ACHN (cell line): ENCODE measurements around the gene TMEM141.
"Not testable (repeated sequence)": the region's sequence is repeated elsewhere in the genome, so short reads cannot be mapped to it uniquely, and the experiment has no call there.

Experiments
- DNase-seq: peaks from one replicate; pipeline ENCODE4 v3.0.0-alpha.2; 2015
- in situ Hi-C: cut with HindIII; loops from 2 replicates; pipeline ENCODE4 v1.10.0; 2017; ENCODE audit warnings: low sequenced_read_pairs, low pct_ligation_motif_present, low pct_unique_long_range_greater_than_20kb

Gene TMEM141

DNA sequence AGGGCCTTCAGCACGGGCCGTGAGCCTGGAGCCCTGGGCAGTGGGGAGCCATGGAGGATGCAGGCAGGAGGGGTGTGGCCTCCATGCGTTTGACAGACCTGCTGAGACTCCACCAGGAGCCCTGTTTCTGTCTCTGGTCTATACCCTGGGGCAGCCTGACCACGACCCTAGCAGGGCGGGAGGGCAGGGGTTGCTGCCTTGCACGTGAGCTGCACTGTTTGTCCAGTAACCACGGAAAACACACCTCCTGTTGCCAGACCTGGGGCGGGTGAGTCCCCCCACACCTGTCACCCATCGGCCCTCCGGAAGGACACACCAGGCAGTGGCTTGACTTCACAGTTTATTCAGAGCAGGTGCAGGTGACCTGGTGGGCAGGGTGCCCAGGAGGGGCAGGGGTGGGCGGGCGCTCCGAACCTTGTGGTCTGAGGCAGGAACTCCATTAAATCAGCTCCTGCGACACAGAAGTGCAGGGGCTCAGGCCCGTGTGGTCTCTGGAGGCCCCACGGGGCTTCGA, 37.0 kb upstream of the TMEM141 start:
- in situ Hi-C loops = no loop called here
- DNase-seq = no peak

DNA sequence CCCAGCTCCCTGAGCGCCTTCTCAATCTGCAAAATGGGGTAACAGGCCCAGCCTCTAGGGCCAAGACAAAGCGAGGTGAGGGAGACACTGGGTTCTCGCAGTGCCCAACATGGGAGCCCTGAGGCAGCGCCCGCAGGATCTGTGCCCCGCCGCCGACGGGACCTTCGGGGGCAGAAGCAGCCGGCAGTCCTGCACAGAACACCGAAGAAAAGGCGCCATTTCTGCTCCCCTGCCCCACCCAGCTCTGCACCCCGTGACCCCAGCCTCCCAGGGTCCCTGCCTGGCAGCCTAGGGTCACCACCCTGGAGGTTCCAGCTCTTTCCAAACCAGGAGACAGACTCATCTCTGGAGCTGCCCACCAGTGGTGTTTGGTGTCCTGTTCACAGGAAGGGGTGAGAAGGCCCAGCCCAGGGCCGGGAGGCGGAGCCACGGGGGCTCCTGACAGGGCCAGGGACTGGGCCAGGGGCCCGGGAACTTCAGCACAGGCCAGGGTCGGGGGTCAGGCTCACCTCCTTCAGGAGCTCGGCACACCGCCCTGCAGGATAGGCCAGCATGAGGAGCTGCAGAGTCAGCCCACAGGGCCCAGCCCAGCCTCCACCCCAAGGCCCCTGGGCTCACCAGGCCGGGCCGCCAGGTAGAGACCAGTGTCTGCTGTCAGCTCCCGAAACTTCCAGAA, 36.4 kb upstream of the TMEM141 start:
- in situ Hi-C loops = no loop called here
- DNase-seq = no peak

DNA sequence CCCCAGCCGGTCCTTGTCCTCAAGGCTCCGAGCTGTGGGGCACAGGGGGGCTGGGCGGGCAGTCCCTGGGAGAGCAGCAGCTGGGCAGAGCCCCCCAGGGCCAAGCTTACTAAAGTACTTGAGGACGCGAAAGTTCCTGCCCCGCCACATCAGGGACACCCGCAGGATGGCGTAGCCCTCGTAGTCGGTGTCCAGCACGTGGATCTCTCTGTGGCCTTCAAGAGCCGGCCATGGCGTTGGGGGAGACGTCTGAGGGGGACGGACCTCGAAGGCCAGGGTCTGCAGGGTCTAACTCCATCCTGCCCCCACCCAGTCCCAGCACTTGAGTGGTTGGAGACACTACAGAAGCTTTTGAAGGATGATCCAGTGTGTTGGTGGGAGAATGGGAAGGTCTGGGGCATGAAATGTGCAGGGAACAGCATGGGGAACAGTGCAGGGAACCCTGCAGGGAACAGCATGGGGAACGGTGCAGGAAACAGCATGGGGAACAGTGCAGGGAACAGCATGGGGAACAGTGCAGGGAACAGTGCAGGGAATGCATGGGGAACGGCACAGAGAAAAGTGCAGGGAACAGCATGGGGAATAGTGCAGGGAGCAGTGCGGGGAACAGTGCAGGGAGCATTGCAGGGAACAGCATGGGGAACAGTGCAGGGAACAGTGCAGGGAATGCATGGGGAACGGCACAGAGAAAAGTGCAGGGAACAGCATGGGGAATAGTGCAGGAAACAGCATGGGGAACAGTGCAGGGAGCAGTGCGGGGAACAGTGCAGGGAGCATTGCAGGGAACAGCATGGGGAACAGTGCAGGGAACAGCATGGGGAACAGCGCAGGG, 35.6 kb upstream of the TMEM141 start:
- DNase-seq, in situ Hi-C loops: not testable (repeated sequence)

DNA sequence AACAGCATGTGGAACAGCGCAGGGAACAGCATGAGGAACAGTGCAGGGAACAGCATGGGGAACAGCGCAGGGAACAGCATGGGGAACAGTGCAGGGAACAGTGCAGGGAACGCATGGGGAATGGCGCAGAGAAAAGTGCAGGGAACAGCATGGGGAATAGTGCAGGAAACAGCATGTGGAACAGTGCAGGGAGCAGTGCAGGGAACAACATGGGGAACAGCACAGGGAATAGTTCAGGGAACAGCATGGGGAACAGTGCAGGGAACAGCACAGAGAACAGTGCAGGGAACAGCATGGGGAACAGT, 35.1 kb upstream of the TMEM141 start:
- in situ Hi-C loops = no loop called here
- no peak for DNase-seq

DNA sequence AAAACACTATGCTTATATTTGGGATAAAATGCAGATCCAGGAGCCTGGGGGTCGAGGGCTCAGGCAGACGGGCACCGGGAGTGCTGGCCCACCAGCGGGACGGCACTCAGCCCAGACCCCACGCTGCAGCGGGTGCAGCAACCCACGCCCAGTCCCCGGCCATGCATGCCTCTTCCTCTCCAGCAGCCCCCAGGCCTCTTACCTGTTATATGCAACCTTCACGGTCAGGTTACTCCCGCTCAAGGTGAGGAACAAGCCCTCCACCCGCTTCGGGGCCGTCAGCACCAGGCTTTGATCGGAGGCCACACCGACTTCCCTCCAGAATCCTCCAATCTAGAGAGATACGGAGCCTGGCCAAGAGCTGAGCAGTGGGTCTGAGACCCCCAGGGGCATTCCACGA, 34.3 kb upstream of the TMEM141 start:
- no peak for DNase-seq
- in situ Hi-C loops = no loop called here

DNA sequence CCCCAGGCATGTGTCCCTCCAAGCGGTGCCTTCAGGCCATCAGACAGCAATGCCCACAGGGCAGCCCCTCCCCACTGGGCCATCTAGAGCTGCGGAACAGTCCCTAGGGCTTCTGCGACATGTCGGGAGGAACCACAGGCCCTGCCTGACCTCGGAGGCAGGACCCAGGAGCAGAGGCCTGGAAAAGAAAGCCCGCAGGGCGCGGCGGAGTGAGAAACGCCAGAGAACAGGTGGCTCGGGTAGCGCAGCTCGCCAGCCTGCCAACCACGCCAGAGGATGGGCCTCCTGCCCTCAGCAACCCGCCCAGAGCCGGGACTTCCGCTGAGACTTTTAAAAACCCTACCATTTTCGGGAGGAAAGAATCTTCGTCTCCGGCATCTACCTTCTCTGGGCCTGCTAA, 33.8 kb upstream of the TMEM141 start:
- in situ Hi-C loops = no loop called here
- DNase-seq = no peak

DNA sequence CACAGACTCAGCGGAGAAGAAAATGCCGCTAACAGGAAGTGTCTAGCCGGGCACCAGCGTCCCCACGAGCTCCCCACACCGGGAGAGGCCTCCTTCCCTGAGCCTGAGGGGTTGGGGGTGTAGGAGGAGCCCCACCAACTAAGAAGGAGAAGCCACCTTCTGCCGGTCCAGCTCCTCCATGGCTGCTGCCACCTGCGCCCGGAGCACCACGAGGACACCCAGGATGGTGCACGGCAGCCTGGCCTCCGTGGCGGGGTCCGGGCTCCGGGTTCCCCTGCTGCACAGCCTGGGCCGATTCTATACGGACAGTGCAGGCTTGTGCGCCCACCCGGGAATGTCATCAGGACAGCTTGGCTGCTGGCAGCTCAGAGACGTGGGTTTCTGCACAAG, 33.4 kb upstream of the TMEM141 start:
- in situ Hi-C loops = no loop called here
- no peak for DNase-seq

DNA sequence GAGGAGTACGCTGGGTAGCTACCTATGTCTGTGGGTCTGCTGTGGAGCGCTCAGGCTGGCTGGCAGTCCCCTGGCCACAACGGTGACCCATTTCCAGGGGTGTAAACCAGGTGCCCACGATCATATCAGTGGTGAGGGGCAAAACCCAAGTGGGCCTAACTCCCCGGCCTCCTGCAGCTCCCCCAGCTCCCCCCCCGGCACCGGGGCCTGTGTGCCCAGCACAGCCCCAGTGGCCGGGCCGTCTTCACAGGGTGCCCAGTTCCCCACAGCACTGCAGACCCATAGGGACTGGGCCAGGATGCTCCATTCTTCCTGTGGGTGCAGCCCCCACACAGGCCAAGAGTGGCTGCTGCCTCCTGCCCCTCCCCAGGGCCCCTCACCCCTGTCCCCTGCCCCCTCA, 32.1 kb upstream of the TMEM141 start:
- no peak for DNase-seq
- in situ Hi-C loops = no loop called here

DNA sequence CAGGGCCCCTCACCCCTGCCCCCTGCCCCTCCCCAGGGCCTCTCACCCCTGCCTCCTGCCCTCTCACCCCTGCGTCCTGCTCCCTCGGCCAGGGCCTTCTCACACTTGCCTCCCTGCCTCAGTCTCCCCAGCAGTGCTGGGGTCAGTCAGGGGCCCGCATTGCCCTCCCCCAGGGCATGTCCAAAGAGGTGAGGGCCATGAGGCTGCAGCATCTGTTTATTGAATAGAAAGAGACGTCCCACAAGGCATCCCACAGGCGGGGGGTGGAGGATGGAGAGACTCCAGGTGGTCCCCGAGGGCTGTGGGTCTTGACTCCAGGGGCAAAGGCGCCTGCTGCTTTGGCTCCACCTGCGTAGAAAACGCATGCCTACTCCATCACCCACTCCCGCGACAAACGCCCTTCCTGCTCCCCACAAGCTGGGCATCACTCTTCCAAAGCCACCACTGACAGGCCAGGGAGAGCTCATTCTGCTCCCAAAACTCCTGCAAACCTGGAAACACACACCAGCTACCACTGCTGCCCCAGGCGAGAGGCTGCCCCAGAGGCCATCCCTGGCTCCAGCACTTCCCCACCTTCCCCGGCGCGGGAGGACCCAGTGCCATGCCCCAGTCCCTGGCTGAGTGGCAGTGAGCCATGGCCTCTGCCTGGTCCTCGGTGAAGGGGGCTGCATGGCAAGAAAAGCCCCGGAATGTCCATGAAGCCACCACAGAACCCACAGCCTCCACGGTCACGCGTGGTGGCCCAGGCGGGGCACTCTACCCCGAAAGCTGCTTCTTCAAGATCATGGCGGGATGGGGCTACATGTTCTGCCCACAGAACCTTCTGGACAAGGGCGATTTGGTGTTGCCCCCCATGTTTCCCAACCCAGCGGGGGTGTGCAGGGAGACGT, 31.5 kb upstream of the TMEM141 start:
- DNase-seq = no peak
- in situ Hi-C loops = no loop called here

DNA sequence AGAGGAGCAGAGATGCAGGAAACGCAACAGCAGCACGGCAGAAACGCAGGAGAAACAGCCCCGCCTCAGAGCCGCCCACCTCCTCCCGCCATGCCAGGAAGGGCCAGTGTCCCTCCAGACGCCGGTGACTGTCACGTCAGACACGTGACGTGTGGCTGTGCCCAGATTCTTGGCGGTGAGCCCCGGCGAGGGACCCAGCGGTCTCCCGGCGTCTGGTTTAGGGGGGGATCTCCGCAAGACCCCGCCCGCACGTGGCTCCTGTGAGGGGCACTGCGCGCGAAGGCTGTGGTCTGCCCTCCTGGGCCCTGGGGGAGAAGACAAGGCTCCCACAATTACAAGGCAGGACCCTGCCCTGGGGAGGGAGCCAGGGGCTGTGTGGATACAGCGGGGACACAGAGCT, 30.7 kb upstream of the TMEM141 start:
- DNase-seq = no peak
- in situ Hi-C loops = no loop called here

DNA sequence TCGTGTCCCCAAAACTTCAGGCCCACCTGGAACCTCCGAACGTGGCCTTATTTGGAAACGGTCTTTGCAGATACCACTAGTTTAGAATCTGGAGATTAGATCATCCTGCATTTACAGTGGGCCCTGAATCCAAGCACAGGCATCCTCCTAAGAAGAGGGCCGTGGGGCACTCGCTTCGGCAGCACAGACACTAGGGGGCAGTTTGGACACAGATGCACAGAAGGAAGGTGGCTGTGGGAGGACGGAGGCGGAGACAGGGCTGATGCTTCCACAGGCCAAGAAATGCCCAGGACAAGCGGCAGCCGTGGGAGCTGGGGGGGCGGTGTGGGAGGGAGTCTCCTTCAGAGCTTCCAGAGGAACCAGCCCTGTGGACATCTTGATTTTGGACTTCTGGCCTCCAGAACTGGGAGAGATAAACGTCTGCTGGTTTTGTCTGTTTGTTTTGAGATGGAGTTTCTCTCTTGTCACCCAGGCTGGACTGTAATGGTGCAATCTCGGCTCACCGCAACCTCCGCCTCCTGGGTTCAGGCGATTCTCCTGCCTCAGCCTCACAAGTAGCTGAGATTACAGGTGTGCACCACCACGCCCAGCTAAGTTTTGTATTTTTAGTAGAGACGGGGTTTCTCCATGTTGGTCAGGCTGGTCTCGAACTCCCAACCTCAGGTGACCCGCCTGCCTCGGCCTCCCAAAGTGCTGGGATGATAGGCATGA, 30.2 kb upstream of the TMEM141 start:
- peak; percentile 64 for DNase-seq
- in situ Hi-C loops = not testable (repeated sequence)

DNA sequence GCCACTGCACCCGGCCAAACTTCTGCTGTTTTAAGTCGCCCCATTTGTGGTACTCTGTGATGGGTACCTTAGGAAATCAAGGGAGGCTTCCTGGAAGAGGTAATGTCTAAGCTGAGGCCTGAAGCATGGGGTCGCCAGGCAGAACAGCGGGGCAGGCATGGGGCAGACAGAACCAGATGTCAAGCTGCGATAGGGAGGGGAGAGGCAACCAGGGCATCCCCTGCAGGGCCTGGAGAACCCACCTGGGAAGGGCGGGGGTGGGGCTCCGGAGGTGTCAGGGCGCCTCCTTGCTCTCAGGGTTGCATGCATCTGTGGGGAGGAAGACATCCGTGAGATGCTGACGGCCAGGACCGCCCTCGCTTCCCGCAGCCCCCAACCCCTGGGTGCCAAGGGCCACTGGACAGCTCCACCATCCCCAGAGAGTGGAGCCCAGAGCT, 29.6 kb upstream of the TMEM141 start:
- in situ Hi-C loops = no loop called here
- DNase-seq = no peak

DNA sequence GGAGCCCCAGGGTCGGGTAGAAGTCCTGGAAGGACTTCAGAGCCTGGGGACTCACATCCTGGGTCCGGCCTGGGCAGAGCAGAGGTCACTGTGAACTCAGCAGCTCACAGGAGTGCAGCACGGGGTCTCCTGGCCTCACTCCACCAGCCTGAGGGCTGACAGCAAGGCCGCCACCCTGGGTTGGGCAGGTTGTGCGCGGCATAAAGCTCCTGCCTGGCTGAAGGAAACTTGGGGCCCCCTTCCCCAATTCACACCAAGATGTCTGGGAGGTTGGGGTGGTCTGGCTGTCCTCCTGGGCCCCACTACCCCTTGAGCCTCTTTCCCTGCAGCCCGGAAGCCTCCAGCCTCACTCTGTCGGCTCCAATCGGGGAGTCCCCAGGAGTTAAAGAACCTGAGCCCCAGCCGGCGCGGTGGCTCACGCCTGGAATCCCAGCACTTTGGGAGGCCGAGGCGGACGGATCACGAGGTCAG, 28.9 kb upstream of the TMEM141 start:
- no peak for DNase-seq
- in situ Hi-C loops = no loop called here

DNA sequence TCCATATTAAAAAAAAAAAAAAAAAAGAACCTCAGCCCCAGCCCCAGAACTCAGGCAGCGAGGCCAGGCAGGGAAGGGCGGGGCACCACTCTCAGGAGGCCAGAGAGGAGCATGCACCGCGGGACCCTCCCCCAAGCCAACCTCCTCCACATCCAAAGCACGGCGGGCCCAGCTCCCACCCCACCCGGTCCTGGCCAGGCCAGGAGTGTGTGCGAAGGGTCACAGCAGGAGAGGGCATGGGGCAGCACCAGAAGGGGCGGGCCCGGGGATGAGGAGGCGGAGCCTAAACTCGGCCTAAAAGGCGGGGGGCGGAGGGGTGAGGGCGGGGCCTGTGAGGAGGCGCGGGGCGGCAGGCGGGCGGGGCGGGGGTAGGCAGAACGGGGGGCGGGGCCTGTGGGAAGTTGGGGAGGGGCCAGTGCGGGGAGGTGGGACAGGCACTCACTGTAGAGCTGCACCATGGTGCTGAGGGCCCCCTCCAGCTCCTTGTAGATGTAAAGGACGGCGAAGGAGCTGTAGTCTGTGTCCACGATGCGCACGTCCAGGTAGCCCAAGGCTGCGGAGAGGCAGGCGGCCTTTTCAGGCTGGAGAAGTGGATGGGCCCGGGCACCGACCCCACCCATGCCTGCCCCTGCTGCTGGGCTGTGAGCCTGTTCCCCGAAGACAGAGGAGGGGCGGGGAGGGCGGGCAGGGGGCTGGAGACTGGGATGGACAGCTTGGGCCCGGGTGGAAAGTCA, 28.1 kb upstream of the TMEM141 start:
- in situ Hi-C loops = no loop called here
- DNase-seq = no peak

DNA sequence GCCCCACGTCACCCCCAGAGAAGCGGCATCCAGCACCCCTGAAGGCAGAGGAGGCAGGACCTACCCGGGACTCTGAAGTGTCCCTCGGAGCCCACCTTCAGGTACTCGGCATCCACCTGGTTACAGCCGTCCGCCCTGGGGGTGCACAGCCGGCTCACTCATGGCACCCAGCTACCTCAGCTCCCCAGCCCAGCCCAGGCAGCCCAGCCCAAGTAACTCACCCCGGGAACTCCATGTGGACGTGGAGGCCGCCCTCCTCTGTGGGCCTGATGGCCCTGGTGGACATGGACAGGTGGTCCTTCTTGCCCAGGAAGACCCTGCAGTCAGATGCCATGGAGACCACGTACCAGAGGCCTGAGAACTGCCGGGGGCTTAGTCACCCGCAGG, 27.5 kb upstream of the TMEM141 start:
- DNase-seq = no peak
- in situ Hi-C loops = no loop called here

DNA sequence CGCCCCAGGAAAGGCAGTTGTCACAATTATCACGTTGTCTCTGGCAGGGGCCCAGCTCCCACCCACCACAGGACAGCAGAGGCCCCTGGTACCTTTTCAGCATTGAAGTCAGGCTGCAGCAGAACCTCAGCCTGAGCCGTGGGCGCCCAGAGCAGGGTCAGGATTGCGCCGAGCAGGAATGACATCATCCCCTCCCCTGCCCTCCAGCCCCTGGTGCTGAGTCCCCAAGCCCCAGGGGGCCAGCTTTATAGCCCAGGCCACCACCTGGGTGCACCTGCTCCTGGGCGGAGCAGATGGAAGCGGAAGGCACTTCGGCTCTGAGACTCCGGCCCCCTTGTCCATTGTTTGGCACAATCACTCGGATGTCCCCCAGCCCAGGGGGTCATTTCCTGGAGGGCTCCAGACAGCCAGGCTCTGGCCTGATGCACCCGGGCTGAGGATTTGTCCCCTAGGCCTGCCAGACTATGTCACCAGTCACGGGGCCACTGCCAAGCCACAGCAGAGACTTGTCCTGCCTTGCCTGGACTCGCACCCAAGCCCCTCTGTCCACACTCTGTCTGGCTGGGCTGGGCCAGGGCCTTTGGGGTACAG, 26.7 kb upstream of the TMEM141 start, which contains the start of gene LCN15:
Gene LCN15 (minus strand): TSS at position 218 of the 591 bp plus-strand sequence. CDS start 30 bp downstream, at position 188.
- no peak for DNase-seq
- in situ Hi-C loops = no loop called here

DNA sequence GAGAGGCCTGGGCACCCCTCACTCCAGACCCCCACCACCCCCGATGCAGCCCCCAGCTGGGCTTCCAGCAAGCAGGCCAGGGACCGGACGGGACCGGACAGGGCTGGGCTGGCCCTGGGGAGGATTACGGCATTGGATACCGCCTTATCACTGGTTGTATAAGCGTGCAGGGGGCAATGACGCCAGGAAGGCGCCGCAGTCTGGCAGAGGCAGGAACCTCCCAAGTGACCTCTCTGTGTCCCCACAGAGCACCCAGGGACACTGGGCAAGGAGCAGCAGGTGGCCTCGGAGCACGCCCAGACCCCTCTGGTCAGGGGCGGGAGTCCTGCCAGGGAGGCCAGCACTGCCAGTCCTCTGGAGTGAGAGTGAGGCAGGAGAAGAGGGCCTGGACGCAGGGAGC, 26.1 kb upstream of the TMEM141 start:
- in situ Hi-C loops = no loop called here
- no peak for DNase-seq
